GM19455 (cell line): ENCODE measurements around the gene TRMT1.

ENCODE experiments used
- ATAC-seq: cut with Tn5 transposase; IDR thresholded peaks from one replicate; pipeline ENCODE4 v1.9.1; 2021; ENCODE audit not compliant: unreplicated experiment

Gene TRMT1

GRCh38 chr19:13057147-13057572, 59.4 kb downstream of the TRMT1 start:
- ATAC-seq: no peak

DNA sequence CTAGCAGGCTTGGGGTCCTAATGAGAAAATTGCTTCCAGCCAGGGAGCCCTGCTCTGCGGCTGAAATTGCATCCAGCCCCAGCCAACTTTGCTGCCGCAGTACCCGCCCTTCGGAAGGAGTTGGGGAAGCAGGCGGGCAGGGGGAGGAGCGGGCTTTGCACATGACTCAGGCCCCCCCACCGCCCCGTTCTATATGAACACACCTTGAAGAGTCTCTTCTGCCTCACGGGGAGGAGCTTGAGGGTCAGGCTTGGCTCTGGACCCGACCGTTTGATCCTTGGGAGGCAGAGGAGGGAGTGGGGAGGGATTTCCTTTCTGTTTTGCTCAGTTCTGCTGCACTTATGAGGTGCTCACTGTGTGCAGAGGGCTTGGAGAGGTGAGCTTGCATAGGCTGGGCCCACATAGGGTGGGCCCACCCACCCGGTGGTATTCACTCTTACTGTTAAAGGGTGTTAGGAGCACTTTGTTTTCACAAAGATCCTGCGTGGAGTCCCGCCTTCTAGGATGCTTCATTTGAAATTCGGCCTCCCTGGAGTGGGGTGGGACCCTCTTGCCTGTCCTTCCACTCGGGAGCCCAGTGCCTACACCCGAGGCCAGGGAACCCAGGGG, 60.4 kb downstream of the TRMT1 start:
- no peak for ATAC-seq

DNA sequence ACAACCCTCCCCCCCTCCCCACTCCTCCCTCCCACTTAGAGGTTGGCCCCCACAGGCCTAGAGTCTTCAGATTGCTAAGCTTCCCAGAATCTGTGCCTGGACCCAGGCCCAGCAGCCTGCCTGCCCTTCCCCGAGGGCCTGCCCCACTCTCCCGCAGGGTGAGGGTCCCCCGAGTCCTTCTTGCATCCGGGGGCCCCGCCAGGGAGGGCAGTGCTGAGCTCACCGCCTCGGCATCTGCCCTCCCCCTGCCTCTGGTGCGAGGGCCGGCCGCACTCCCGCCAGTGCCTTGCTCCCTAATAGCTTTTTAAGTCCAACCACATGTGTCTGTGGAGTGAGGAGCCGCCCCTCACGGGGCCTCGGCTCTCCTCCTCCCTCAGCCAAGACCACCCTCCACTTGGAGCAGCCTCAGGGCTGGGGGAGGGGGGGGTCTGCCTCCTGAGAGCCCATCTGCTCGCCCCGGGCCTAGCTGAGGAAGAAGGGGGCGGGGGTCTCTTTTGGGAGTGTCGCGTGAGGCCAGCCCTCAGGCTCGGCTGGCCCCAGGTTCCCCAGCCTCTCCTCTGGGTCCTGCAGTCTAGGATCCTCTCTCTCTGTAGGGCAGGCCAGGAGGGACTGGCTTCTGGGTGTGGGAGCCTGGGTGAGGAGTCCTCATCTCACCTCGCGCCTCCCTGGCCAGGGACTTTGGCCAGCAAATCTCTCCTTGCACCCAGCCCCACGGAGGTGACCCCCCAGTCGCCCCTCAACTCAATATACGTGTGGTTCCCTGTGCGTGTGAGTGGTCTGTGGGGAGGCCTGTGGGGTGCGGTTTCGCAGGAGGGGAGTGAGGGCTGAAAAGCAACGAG, 61.1 kb downstream of the TRMT1 start:
- no peak for ATAC-seq
